ENCODE data around the gene PDIA6.
"Not testable (repeated sequence)": the region's sequence is repeated elsewhere in the genome, so short reads cannot be mapped to it uniquely, and the experiment has no call there.

The PDIA6 gene

GRCh38 chr2:10806543-10806942 lies 6.0 kb downstream of the PDIA6 start:
- DNase-seq: no peak

- not testable (repeated sequence) for DNase-seq
Measured at GRCh38 chr2:10805990-10806389, 6.6 kb downstream of the PDIA6 start.

- no peak for DNase-seq
Measured at GRCh38 chr2:10802657-10803056, 9.9 kb downstream of the PDIA6 start.

- no peak for DNase-seq
Measured at GRCh38 chr2:10800163-10800562, 12.4 kb downstream of the PDIA6 start.

- DNase-seq: peak; percentile 62
Measured at GRCh38 chr2:10798783-10799182, 13.8 kb downstream of the PDIA6 start.

- DNase-seq: no peak
Measured at GRCh38 chr2:10796703-10797102, 15.9 kb downstream of the PDIA6 start.

GRCh38 chr2:10795508-10796046 lies 17.0 kb downstream of the PDIA6 start:
- no peak for DNase-seq

- DNase-seq: no peak
Measured at GRCh38 chr2:10794876-10795275, 17.7 kb downstream of the PDIA6 start.

- DNase-seq: no peak
Measured at GRCh38 chr2:10793816-10794215, 18.8 kb downstream of the PDIA6 start.

- peak; percentile 63 for DNase-seq
Measured at GRCh38 chr2:10792660-10793400, 19.8 kb downstream of the PDIA6 start.

- DNase-seq: no peak
Measured at GRCh38 chr2:10792001-10792634, 20.5 kb downstream of the PDIA6 start.

- no peak for DNase-seq
Measured at GRCh38 chr2:10790228-10790973, 22.2 kb downstream of the PDIA6 start.

GRCh38 chr2:10788855-10789254 lies 23.7 kb downstream of the PDIA6 start:
- no peak for DNase-seq

GRCh38 chr2:10787176-10787968 lies 25.2 kb downstream of the PDIA6 start:
- peak; percentile 58 for DNase-seq

GRCh38 chr2:10786240-10786982 lies 26.2 kb downstream of the PDIA6 start:
- DNase-seq: no peak

GRCh38 chr2:10785260-10785659 lies 27.3 kb downstream of the PDIA6 start:
- DNase-seq: no peak

- DNase-seq: no peak
Measured at GRCh38 chr2:10784719-10785118, 27.9 kb downstream of the PDIA6 start.

- no peak for DNase-seq
Measured at GRCh38 chr2:10783421-10783820, 29.2 kb downstream of the PDIA6 start.

- no peak for DNase-seq
Measured at GRCh38 chr2:10781746-10782145, 30.8 kb downstream of the PDIA6 start.

- DNase-seq: not testable (repeated sequence)
Measured at GRCh38 chr2:10780821-10781220, 31.8 kb downstream of the PDIA6 start.

- no peak for DNase-seq
Measured at GRCh38 chr2:10780491-10780820, 32.1 kb downstream of the PDIA6 start.
